ENCODE results near the gene GBP6. TPM values are rescaled to one million over a fixed set of nuclear protein-coding genes. Genes with fewer than 3 reads are reported as not detected.
A peak's percentile ranks its signal among the peaks of the same experiment; 100 is the strongest.

Gene GBP6
- total RNA-seq, 1 experiment from 2014 or later = 2.0 TPM

- POLR2A ChIA-PET (ENCODE audit: unreplicated experiment) = no interaction called here
These were observed 31.0 kb downstream of the GBP6 start for GRCh38 chr1:89394851-89395250.

DNA sequence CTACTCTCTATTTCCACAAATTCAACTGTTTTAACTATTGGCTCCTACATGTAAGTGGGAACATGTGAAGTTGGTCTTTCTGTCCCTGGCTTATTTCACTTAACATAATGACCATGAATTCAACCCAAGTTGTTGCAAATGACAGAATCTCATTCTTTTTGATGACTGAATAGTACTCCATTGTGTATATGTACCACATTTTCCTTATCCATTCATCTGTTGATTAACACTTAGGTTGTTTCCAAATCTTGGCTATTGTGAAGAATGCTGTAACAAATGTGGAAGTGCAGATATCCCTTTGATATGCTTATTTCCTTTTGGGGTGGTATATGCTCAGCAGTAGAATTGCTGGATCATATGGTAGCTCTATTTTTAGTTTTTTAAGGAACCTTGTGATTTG lies 33.0 kb downstream of the GBP6 start:
- Histone ChIP-seq H4K20me1 (ENCODE audit: insufficient read depth) (no peaks in the 10 kb centered on the region), H2AFZ (no peak overlapping the region), H3K27ac (no peak overlapping the region), H3K9me3 (ENCODE audit: insufficient read depth, low read depth) (no peaks in the 10 kb centered on the region), H3K79me2 (ENCODE audit: low read depth) (no peaks in the 10 kb centered on the region), H3K9me2 (ENCODE audit: insufficient read depth) (no peaks in the 10 kb centered on the region), H3K27me3 (ENCODE audit: insufficient read depth, low read depth) (no peaks in the 10 kb centered on the region), H3K36me3 (ENCODE audit: low read depth) (no peaks in the 10 kb centered on the region), H3K4me2 (no peak overlapping the region), H3K4me3 (no peak overlapping the region), H3K4me1 (replicated peaks; ENCODE audit: insufficient read depth) (no peaks in the 10 kb centered on the region), H3F3A (ENCODE audit: insufficient read depth, low read depth) (no peaks in the 10 kb centered on the region)
- TF ChIP-seq EZH2 (IDR thresholded peaks at IDR 0.05; ENCODE audit: low read depth) (no peak), CTCF (conservative IDR thresholded peaks at IDR 0.05) (no peak)
- ChIA-PET POLR2A (ENCODE audit: unreplicated experiment) (no interaction called here), CTCF (no interaction called here)
- DNase-seq = no peak
- intact Hi-C loops (cut with micrococcal nuclease; ENCODE audit: unreplicated experiment) = no loop called here
- no TSS peak for BruUV-seq (replicated peaks)

More at GRCh38 chr1:89394851-89395250, 31.0 kb downstream of the GBP6 start:
- Histone ChIP-seq H3K79me2 (ENCODE audit: low read depth) (no peaks in the 10 kb centered on the region), H3K4me3 (no peak overlapping the region), H3K4me2 (no peak overlapping the region), H3K9me3 (ENCODE audit: insufficient read depth, low read depth) (no peaks in the 10 kb centered on the region), H2AFZ (no peak overlapping the region), H3K27me3 (ENCODE audit: insufficient read depth, low read depth) (no peaks in the 10 kb centered on the region), H3F3A (ENCODE audit: insufficient read depth, low read depth) (no peaks in the 10 kb centered on the region), H3K36me3 (ENCODE audit: low read depth) (no peaks in the 10 kb centered on the region), H3K4me1 (replicated peaks; ENCODE audit: insufficient read depth) (no peaks in the 10 kb centered on the region), H4K20me1 (ENCODE audit: insufficient read depth) (no peaks in the 10 kb centered on the region), H3K27ac (no peak overlapping the region), H3K9me2 (ENCODE audit: insufficient read depth) (no peaks in the 10 kb centered on the region)
- no peak for TF ChIP-seq CTCF (conservative IDR thresholded peaks at IDR 0.05)
- TF ChIP-seq EZH2 (IDR thresholded peaks at IDR 0.05; ENCODE audit: low read depth) = no peak
- no peak for DNase-seq
- CTCF ChIA-PET = no interaction called here
- intact Hi-C loops (cut with micrococcal nuclease; ENCODE audit: unreplicated experiment) = no loop called here
- BruUV-seq (replicated peaks) = no TSS peak

GRCh38 chr1:89405275-89405929 lies 41.5 kb downstream of the GBP6 start:
- Histone ChIP-seq H3K79me2 (ENCODE audit: low read depth) (no peaks in the 10 kb centered on the region), H3K4me3 (no peak overlapping the region), H3K27ac (no peak overlapping the region), H3K4me1 (replicated peaks; ENCODE audit: insufficient read depth) (no peaks in the 10 kb centered on the region), H3K36me3 (ENCODE audit: low read depth) (no peaks in the 10 kb centered on the region), H4K20me1 (ENCODE audit: insufficient read depth) (no peaks in the 10 kb centered on the region), H3K9me2 (ENCODE audit: insufficient read depth) (no peaks in the 10 kb centered on the region), H3K9me3 (ENCODE audit: insufficient read depth, low read depth) (no peaks in the 10 kb centered on the region), H3F3A (ENCODE audit: insufficient read depth, low read depth) (no peaks in the 10 kb centered on the region), H2AFZ (no peak overlapping the region), H3K27me3 (ENCODE audit: insufficient read depth, low read depth) (no peaks in the 10 kb centered on the region; the same call in 1 of the 2 replicates), H3K4me2 (no peak overlapping the region)
- BruUV-seq (replicated peaks) = no TSS peak
- DNase-seq = peak in 1 of 2 experiments; percentile 12
- TF ChIP-seq CTCF (conservative IDR thresholded peaks at IDR 0.05) (no peak; the same call in 1 of the 2 replicates), EZH2 (IDR thresholded peaks at IDR 0.05; ENCODE audit: low read depth) (no peak)
- CTCF ChIA-PET = no interaction called here
- intact Hi-C loops (cut with micrococcal nuclease; ENCODE audit: unreplicated experiment) = no loop called here
- POLR2A ChIA-PET (ENCODE audit: unreplicated experiment) = no interaction called here
